Adrenal gland (tissue), 12 donors: ENCODE measurements around the gene SETBP1. TPM values are rescaled to one million over a fixed set of nuclear protein-coding genes. Genes with fewer than 3 reads are reported as not detected.

ENCODE experiments used
- DNase-seq, 7 donors: peaks; one replicate each; pipeline ENCODE4 v3.0.0-alpha.2; 2019 to 2020
- H3K27ac ChIP-seq, 5 donors: fragments of 200-600 bp; sonication (generic) in 4 of 5; 1 replicate in 3 of 5; 2 replicates in 2 of 5; pipeline versions ENCODE4 v1.5.1 to v1.8.0; 2016 to 2020; ENCODE audit warnings: mild to moderate bottlenecking in 1 of 5
- H3K27me3 ChIP-seq: fragments of 200-600 bp; 2 replicates; pipeline ENCODE4 v1.8.0; 2021
- H3K36me3 ChIP-seq, 2 donors: fragments of 200-600 bp; replicated peaks in 1 of 2; 1 replicate in 1 of 2; 2 replicates in 1 of 2; pipeline versions ENCODE4 v1.5.1 to v1.8.0; 2018 to 2022
- H3K4me1 ChIP-seq, 2 donors: fragments of 200-600 bp; replicated peaks in 1 of 2; 1 replicate in 1 of 2; 2 replicates in 1 of 2; pipeline versions ENCODE4 v1.5.1 to v1.8.0; 2018 to 2021
- H3K4me3 ChIP-seq, 4 donors: fragments of 200-600 bp; sonication (generic) in 3 of 4; one replicate each; pipeline ENCODE4 v1.5.1; 2016 to 2018
- H3K9me3 ChIP-seq, 3 donors: fragments of 200-600 bp; sonication (generic) in 1 of 3; replicated peaks in 1 of 3; 1 replicate in 2 of 3; 2 replicates in 1 of 3; pipeline versions ENCODE4 v1.5.1 to v1.8.0; 2016 to 2021
- POLR2A ChIP-seq, 2 donors: fragments of 450-650 bp; IDR thresholded peaks; one replicate each; pipeline ENCODE4 v1.6.1; 2017; ENCODE audit warnings: antibody characterized with exemption in 2 of 2, mild to moderate bottlenecking in 2 of 2, moderate library complexity in 1 of 2
- WGBS, 4 donors: extraction: QIAGEN DNeasy Blood & Tissue Kit in 2 of 4; methylation state at CpG; one replicate each; pipeline versions ENCODE4 v1.1.5 to v1.1.7; 2013 to 2017; 5-methylcytosine and 5-hydroxymethylcytosine counted together
- intact Hi-C, 2 donors: fragments of 100-400 bp; cut with DNase I; formaldehyde crosslinking; loops; one replicate each; pipeline versions ENCODE4 v1.14.1 to v1.15.0; 2022 to 2023
- polyA plus RNA-seq, 3 donors: library from polyadenylated mRNA; stranded (reverse); fragments of 200-250 nt in 2 of 3; fragments of 350-450 nt in 1 of 3; fragmentation: Illumina TruSeq in 1 of 3; extraction: RNeasy Lipid Tissue Mini Kit (QIAGEN cat#74804) in 1 of 3; gene quantifications; one replicate each; pipeline ENCODE4 v1.2.3, GENCODE V29; 2013 to 2014
- total RNA-seq, 9 donors: library from RNA; depleted of rRNA in 4 of 9; stranded (reverse); fragments of >200 nt in 4 of 9; fragments of 120-200 nt in 1 of 9; fragmentation: NEBNext Ultra II Directional in 1 of 9; extraction: Animal tissue kit (Norgen Biotek cat#: 25700) in 1 of 9; gene quantifications; one replicate each; pipeline versions ENCODE4 v1.1.0 to v1.2.4, GENCODE V29; 2013 to 2023
- TF ChIP-seq, protein P1 (sequence below), 6 experiments: fragments of 450-650 bp in 4 of 6; fragments of 200-600 bp in 2 of 6; sonication (generic) in 1 of 6; IDR thresholded peaks; 1 replicate in 5 of 6; 2 replicates in 1 of 6; pipeline versions ENCODE4 v1.5.1 to v1.8.0; 2016 to 2021; ENCODE audit warnings: antibody characterized with exemption in 6 of 6, mild to moderate bottlenecking in 2 of 6, moderate library complexity in 1 of 6
- donor health status: healthy with polysubstance abuse.
- donor health status: Bipolar disorder and iron deficiency.
- donor health status: DM: yes; HTN: yes; CAD: no.
- donor health status: DM: no; HTN: no; CAD: no.
- donor health status: DM: no; HTN: no; CAD: no.
- donor health status: DM: yes; HTN: yes; CAD: no.

Gene SETBP1
- total and polyA plus RNA-seq, 12 donors, result 1.2 to 18.0 (median 9.4) TPM

GRCh38 chr18:44812426-44812825, 131.7 kb downstream of the SETBP1 start:
- Histone ChIP-seq H3K27me3 (no peaks in the 10 kb centered on the region), H3K36me3 (no peaks in the 10 kb centered on the region), H3K4me3 (no peak overlapping the region), H3K9me3 (no peaks in the 10 kb centered on the region), H3K4me1 (no peaks in the 10 kb centered on the region), H3K27ac (no peak overlapping the region)
- intact Hi-C loops, result no loop called here
- TF ChIP-seq POLR2A (IDR thresholded peaks at IDR 0.05), result no peak
- TF ChIP-seq, protein P1, sequence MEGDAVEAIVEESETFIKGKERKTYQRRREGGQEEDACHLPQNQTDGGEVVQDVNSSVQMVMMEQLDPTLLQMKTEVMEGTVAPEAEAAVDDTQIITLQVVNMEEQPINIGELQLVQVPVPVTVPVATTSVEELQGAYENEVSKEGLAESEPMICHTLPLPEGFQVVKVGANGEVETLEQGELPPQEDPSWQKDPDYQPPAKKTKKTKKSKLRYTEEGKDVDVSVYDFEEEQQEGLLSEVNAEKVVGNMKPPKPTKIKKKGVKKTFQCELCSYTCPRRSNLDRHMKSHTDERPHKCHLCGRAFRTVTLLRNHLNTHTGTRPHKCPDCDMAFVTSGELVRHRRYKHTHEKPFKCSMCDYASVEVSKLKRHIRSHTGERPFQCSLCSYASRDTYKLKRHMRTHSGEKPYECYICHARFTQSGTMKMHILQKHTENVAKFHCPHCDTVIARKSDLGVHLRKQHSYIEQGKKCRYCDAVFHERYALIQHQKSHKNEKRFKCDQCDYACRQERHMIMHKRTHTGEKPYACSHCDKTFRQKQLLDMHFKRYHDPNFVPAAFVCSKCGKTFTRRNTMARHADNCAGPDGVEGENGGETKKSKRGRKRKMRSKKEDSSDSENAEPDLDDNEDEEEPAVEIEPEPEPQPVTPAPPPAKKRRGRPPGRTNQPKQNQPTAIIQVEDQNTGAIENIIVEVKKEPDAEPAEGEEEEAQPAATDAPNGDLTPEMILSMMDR (IDR thresholded peaks at IDR 0.05), result no peak
- WGBS, 4 donors, result 76 to 89% (median 83%) methylated on average over 1 of the region's 1 CpG
- no peak for DNase-seq

- no peak overlapping the region for H3K4me3 ChIP-seq
- TF ChIP-seq, protein P1 (IDR thresholded peaks at IDR 0.05), result no peak
- TF ChIP-seq POLR2A (IDR thresholded peaks at IDR 0.05), result no peak
- no peaks in the 10 kb centered on the region for H3K4me1 ChIP-seq
- intact Hi-C loops, result no loop called here
- no peaks in the 10 kb centered on the region for H3K36me3 ChIP-seq
- WGBS, 4 donors, result 77 to 86% (median 83%) methylated on average over 4 of the region's 4 CpGs
- H3K27ac ChIP-seq, result no peak overlapping the region
- H3K27me3 ChIP-seq, result no peaks in the 10 kb centered on the region
- H3K9me3 ChIP-seq, result no peaks in the 10 kb centered on the region
- no peak for DNase-seq
Observed at GRCh38 chr18:44813586-44813985, 132.9 kb downstream of the SETBP1 start.

GRCh38 chr18:44815108-44815507, 134.4 kb downstream of the SETBP1 start:
- DNase-seq, result no peak
- Histone ChIP-seq H3K27ac (no peak overlapping the region), H3K9me3 (no peaks in the 10 kb centered on the region), H3K4me3 (no peak overlapping the region), H3K27me3 (no peaks in the 10 kb centered on the region), H3K36me3 (no peaks in the 10 kb centered on the region), H3K4me1 (no peaks in the 10 kb centered on the region)
- intact Hi-C loops, result no loop called here
- 88 to 95% (median 90%) methylated on average over 6 of the region's 6 CpGs for WGBS, 4 donors
- TF ChIP-seq, protein P1 (IDR thresholded peaks at IDR 0.05), result no peak
- no peak for TF ChIP-seq POLR2A (IDR thresholded peaks at IDR 0.05)

DNA sequence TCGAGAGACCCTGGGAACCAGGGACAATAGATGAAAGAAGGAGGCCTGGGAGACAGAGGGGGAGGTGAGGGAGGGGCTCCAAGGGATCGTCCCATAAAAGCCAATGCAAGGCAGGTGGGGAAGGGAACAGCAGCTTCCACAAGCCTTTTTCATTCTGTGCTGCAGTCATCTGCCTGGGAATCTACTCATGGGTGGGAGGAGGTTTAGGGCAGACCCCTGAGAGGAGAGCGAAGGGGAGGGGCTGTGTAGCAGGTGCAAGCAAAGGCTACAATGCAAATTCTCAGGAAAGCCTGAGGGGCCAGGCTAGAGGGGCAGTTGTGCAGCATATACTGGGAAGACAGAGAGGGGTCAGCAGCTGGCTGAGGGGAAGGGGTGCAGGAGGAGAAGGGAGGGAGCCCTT, 135.4 kb downstream of the SETBP1 start:
- Histone ChIP-seq H3K4me1 (no peaks in the 10 kb centered on the region), H3K27me3 (no peaks in the 10 kb centered on the region), H3K36me3 (no peaks in the 10 kb centered on the region), H3K9me3 (no peaks in the 10 kb centered on the region), H3K4me3 (no peak overlapping the region), H3K27ac (no peak overlapping the region)
- TF ChIP-seq, protein P1 (IDR thresholded peaks at IDR 0.05), result no peak
- TF ChIP-seq POLR2A (IDR thresholded peaks at IDR 0.05), result no peak
- 58 to 70% (median 63%) methylated on average over 3 of the region's 3 CpGs for WGBS, 4 donors
- intact Hi-C loops, result no loop called here
- no peak for DNase-seq
